PC-9 (cell line): ENCODE measurements around the gene CACNB4.

Experiments used
- CTCF ChIP-seq: fragments of 200-600 bp; sonication (generic); conservative IDR thresholded peaks from 2 replicates; pipeline ENCODE4 v1.6.1; 2017; ENCODE audit warnings: mixed run types, antibody characterized with exemption, mild to moderate bottlenecking, moderate library complexity
- EZH2 ChIP-seq: fragments of 200-600 bp; sonication (generic); IDR thresholded peaks from 2 replicates; pipeline ENCODE4 v1.8.0; 2017; ENCODE audit warnings: antibody characterized with exemption, low read depth

- TF ChIP-seq CTCF (no peak), EZH2 (no peak)
Measured at GRCh38 chr2:151908204-151908882, 190.5 kb downstream of the CACNB4 start.
